Measurements from ENCODE around the gene PTPRE.

GRCh38 chr10:128070161-128070560 is 163.3 kb downstream of the PTPRE start:
- TF ChIP-seq, protein P1, sequence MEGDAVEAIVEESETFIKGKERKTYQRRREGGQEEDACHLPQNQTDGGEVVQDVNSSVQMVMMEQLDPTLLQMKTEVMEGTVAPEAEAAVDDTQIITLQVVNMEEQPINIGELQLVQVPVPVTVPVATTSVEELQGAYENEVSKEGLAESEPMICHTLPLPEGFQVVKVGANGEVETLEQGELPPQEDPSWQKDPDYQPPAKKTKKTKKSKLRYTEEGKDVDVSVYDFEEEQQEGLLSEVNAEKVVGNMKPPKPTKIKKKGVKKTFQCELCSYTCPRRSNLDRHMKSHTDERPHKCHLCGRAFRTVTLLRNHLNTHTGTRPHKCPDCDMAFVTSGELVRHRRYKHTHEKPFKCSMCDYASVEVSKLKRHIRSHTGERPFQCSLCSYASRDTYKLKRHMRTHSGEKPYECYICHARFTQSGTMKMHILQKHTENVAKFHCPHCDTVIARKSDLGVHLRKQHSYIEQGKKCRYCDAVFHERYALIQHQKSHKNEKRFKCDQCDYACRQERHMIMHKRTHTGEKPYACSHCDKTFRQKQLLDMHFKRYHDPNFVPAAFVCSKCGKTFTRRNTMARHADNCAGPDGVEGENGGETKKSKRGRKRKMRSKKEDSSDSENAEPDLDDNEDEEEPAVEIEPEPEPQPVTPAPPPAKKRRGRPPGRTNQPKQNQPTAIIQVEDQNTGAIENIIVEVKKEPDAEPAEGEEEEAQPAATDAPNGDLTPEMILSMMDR (IDR thresholded peaks at IDR 0.05), result no peak
- TF ChIP-seq EZH2phosphoT487 (IDR thresholded peaks at IDR 0.05), result no peak

All from neural progenitor cell (in vitro differentiated cells).